BLaER1 treated with 17β-estradiol and CSF1 and Interleukin-3, amounts not matched to agents 10 nM and 100 nM (cell line): ENCODE results near the gene TMEM174.
"Not testable (repeated sequence)": the region's sequence is repeated elsewhere in the genome, so short reads cannot be mapped to it uniquely, and the experiment has no call there.

Experiments
- H3K27ac ChIP-seq, 11 experiments: shearing (Covaris generic); formaldehyde crosslinking; 2 replicates each; pipeline ENCODE4 v1.8.1; 2022
- H3K27me3 ChIP-seq, 11 experiments: shearing (Covaris generic); formaldehyde crosslinking; 2 replicates each; pipeline ENCODE4 v1.8.1; 2022
- H3K36me3 ChIP-seq, 11 experiments: shearing (Covaris generic); formaldehyde crosslinking; 2 replicates each; pipeline ENCODE4 v1.8.1; 2022
- H3K4me1 ChIP-seq, 10 experiments: shearing (Covaris generic); formaldehyde crosslinking; 2 replicates each; pipeline ENCODE4 v1.8.1; 2022
- H3K4me2 ChIP-seq, 11 experiments: shearing (Covaris generic); formaldehyde crosslinking; 2 replicates each; pipeline ENCODE4 v1.8.1; 2022
- H3K4me3 ChIP-seq, 10 experiments: shearing (Covaris generic); formaldehyde crosslinking; 2 replicates each; pipeline ENCODE4 v1.8.1; 2022
- H3K9ac ChIP-seq, 11 experiments: shearing (Covaris generic); formaldehyde crosslinking; 2 replicates each; pipeline ENCODE4 v1.8.1; 2022
- H3K9me3 ChIP-seq, 11 experiments: shearing (Covaris generic); formaldehyde crosslinking; replicated peaks in 1 of 11; 2 replicates each; pipeline ENCODE4 v1.8.1; 2022
- H4K20me1 ChIP-seq, 11 experiments: shearing (Covaris generic); formaldehyde crosslinking; 2 replicates each; pipeline ENCODE4 v1.8.1; 2022
- Cebpa-rat ChIP-seq, 11 experiments: shearing (Covaris generic); IDR thresholded peaks; 2 replicates each; pipeline ENCODE4 v1.8.1; 2022

Gene TMEM174

GRCh38 chr5:73205305-73205704 is 32.3 kb downstream of the TMEM174 start:
- Histone ChIP-seq H3K27ac (no peak overlapping the region), H3K9ac (no peak overlapping the region), H4K20me1 (no peaks in the 10 kb centered on the region), H3K4me3 (no peak overlapping the region), H3K27me3 (no peaks in the 10 kb centered on the region), H3K4me1 (no peaks in the 10 kb centered on the region; a peak in 1 of 20 replicates), H3K36me3 (no peaks in the 10 kb centered on the region), H3K4me2 (no peak overlapping the region), H3K9me3 (peaks cover 6 to 36% (median 23%) of the 10 kb centered on the region in 11 experiments; a peak in 21 of 22 replicates)
- no peak for TF ChIP-seq Cebpa-rat (IDR thresholded peaks at IDR 0.05)

- H3K27me3 ChIP-seq, H3K4me2 ChIP-seq, H4K20me1 ChIP-seq, H3K9ac ChIP-seq, H3K4me3 ChIP-seq, H3K36me3 ChIP-seq, H3K4me1 ChIP-seq, H3K27ac ChIP-seq: not testable (repeated sequence)
- peaks cover 6 to 36% (median 23%) of the 10 kb centered on the region in 11 experiments; a peak in 21 of 22 replicates for H3K9me3 ChIP-seq
Measured at GRCh38 chr5:73207239-73207638, 34.2 kb downstream of the TMEM174 start.

GRCh38 chr5:73209075-73209474 is 36.1 kb downstream of the TMEM174 start:
- H3K4me1 ChIP-seq, H3K4me2 ChIP-seq, H3K4me3 ChIP-seq, H3K36me3 ChIP-seq, H3K27ac ChIP-seq, H3K27me3 ChIP-seq, H3K9ac ChIP-seq, H4K20me1 ChIP-seq: not testable (repeated sequence)
- peaks cover 6 to 40% (median 23%) of the 10 kb centered on the region in 11 experiments; a peak in 21 of 22 replicates for H3K9me3 ChIP-seq

GRCh38 chr5:73212693-73213092 is 39.7 kb downstream of the TMEM174 start:
- H3K27ac ChIP-seq, H3K4me2 ChIP-seq, H3K4me3 ChIP-seq, H3K4me1 ChIP-seq, H4K20me1 ChIP-seq, H3K36me3 ChIP-seq, H3K9ac ChIP-seq: not testable (repeated sequence)
- Histone ChIP-seq H3K9me3 (peaks cover 6 to 31% (median 26%) of the 10 kb centered on the region in 11 experiments; a peak in 21 of 22 replicates), H3K27me3 (peaks cover 0 to 24% (median 15%) of the 10 kb centered on the region in 11 experiments; a peak in 16 of 22 replicates)

- no peaks in the 10 kb centered on the region for H3K4me1 ChIP-seq
- no peak overlapping the region for H3K27ac ChIP-seq
- H3K9ac ChIP-seq, result no peak overlapping the region
- TF ChIP-seq Cebpa-rat (IDR thresholded peaks at IDR 0.05), result no peak
- H4K20me1 ChIP-seq, result no peaks in the 10 kb centered on the region; a peak in 1 of 22 replicates
- H3K9me3 ChIP-seq, result peaks cover 4 to 22% (median 17%) of the 10 kb centered on the region in 11 experiments; a peak in 20 of 22 replicates
- H3K36me3 ChIP-seq, result no peaks in the 10 kb centered on the region
- no peak overlapping the region for H3K4me3 ChIP-seq
- no peak overlapping the region for H3K4me2 ChIP-seq
- peaks cover 0 to 24% (median 15%) of the 10 kb centered on the region in 11 experiments; a peak in 16 of 22 replicates for H3K27me3 ChIP-seq
Measured at GRCh38 chr5:73213566-73213998, 40.6 kb downstream of the TMEM174 start.

GRCh38 chr5:73214306-73214705 is 41.3 kb downstream of the TMEM174 start:
- H4K20me1 ChIP-seq, result no peaks in the 10 kb centered on the region; a peak in 1 of 22 replicates
- no peak overlapping the region for H3K4me3 ChIP-seq
- H3K9me3 ChIP-seq, result peaks cover 0 to 15% (median 10%) of the 10 kb centered on the region in 11 experiments; a peak in 13 of 22 replicates
- H3K4me2 ChIP-seq, result no peak overlapping the region
- peaks cover 0 to 24% (median 15%) of the 10 kb centered on the region in 11 experiments; a peak in 16 of 22 replicates for H3K27me3 ChIP-seq
- no peaks in the 10 kb centered on the region for H3K36me3 ChIP-seq
- H3K9ac ChIP-seq, result no peak overlapping the region
- no peak for TF ChIP-seq Cebpa-rat (IDR thresholded peaks at IDR 0.05)
- no peak overlapping the region for H3K27ac ChIP-seq
- no peaks in the 10 kb centered on the region for H3K4me1 ChIP-seq

GRCh38 chr5:73214996-73215395 is 42.0 kb downstream of the TMEM174 start:
- H4K20me1 ChIP-seq, result no peaks in the 10 kb centered on the region; a peak in 1 of 22 replicates
- H3K4me1 ChIP-seq, result no peaks in the 10 kb centered on the region
- peaks cover 0 to 8% (median 4%) of the 10 kb centered on the region in 11 experiments; a peak in 9 of 22 replicates for H3K9me3 ChIP-seq
- H3K4me3 ChIP-seq, result no peak overlapping the region
- peaks cover 0 to 24% (median 15%) of the 10 kb centered on the region in 11 experiments; a peak in 16 of 22 replicates for H3K27me3 ChIP-seq
- no peaks in the 10 kb centered on the region for H3K36me3 ChIP-seq
- H3K27ac ChIP-seq, result no peak overlapping the region
- no peak overlapping the region for H3K4me2 ChIP-seq
- no peak for TF ChIP-seq Cebpa-rat (IDR thresholded peaks at IDR 0.05)
- no peak overlapping the region for H3K9ac ChIP-seq

GRCh38 chr5:73215531-73215890 is 42.5 kb downstream of the TMEM174 start:
- H3K9me3 ChIP-seq, result peaks cover 0 to 5% (median 0%) of the 10 kb centered on the region in 11 experiments; a peak in 3 of 22 replicates
- H3K4me2 ChIP-seq, result no peak overlapping the region
- H3K4me3 ChIP-seq, result no peak overlapping the region
- H4K20me1 ChIP-seq, result no peaks in the 10 kb centered on the region; a peak in 1 of 22 replicates
- no peak overlapping the region for H3K27ac ChIP-seq
- no peak overlapping the region for H3K9ac ChIP-seq
- H3K27me3 ChIP-seq, result peaks cover 0 to 24% (median 15%) of the 10 kb centered on the region in 11 experiments; a peak in 16 of 22 replicates
- TF ChIP-seq Cebpa-rat (IDR thresholded peaks at IDR 0.05), result no peak
- no peaks in the 10 kb centered on the region for H3K36me3 ChIP-seq
- no peaks in the 10 kb centered on the region for H3K4me1 ChIP-seq

GRCh38 chr5:73215891-73216610 is 43.1 kb downstream of the TMEM174 start:
- no peak overlapping the region for H3K4me3 ChIP-seq
- no peak overlapping the region for H3K27ac ChIP-seq
- H3K27me3 ChIP-seq, result peaks cover 0 to 24% (median 15%) of the 10 kb centered on the region in 11 experiments; a peak in 16 of 22 replicates
- H3K9ac ChIP-seq, result no peak overlapping the region
- TF ChIP-seq Cebpa-rat (IDR thresholded peaks at IDR 0.05), result no peak
- H3K4me1 ChIP-seq, result no peaks in the 10 kb centered on the region
- H3K9me3 ChIP-seq, result peaks cover 0 to 5% (median 0%) of the 10 kb centered on the region in 11 experiments; a peak in 3 of 22 replicates
- H3K36me3 ChIP-seq, result no peaks in the 10 kb centered on the region
- H4K20me1 ChIP-seq, result no peaks in the 10 kb centered on the region; a peak in 1 of 22 replicates
- no peak overlapping the region for H3K4me2 ChIP-seq
